ENCODE data around the gene TSEN34. TPM values are rescaled to one million over a fixed set of nuclear protein-coding genes. Genes with fewer than 3 reads are reported as not detected.
"Not testable (repeated sequence)": the region's sequence is repeated elsewhere in the genome, so short reads cannot be mapped to it uniquely, and the experiment has no call there.

The TSEN34 gene
- total RNA-seq, 1 experiment from 2014 or later, result 70.7 TPM

GRCh38 chr19:54221947-54222346, 30.8 kb downstream of the TSEN34 start:
- not testable (repeated sequence) for H3K27me3 ChIP-seq, H3K36me3 ChIP-seq, DNase-seq

GRCh38 chr19:54222474-54223276, 31.6 kb downstream of the TSEN34 start, which contains the start of gene LILRB3:
LILRB3 (minus strand) TSS chr19:54223007; CDS start chr19:54222976, 31 bp downstream.
- not testable (repeated sequence) for H3K4me3 ChIP-seq; H3K27me3 ChIP-seq; H3K9me3 ChIP-seq (replicated peaks); DNase-seq; H3K27ac ChIP-seq; H3K36me3 ChIP-seq; H3K4me1 ChIP-seq

More at GRCh38 chr19:54221947-54222346, 30.8 kb downstream of the TSEN34 start:
- H3K27ac ChIP-seq; H3K4me1 ChIP-seq; H3K4me3 ChIP-seq; H3K9me3 ChIP-seq (replicated peaks): not testable (repeated sequence)

GRCh38 chr19:54223277-54223936, 32.3 kb downstream of the TSEN34 start:
- H3K27me3 ChIP-seq; H3K9me3 ChIP-seq (replicated peaks); H3K4me1 ChIP-seq; H3K36me3 ChIP-seq; H3K27ac ChIP-seq; H3K4me3 ChIP-seq; DNase-seq: not testable (repeated sequence)

- not testable (repeated sequence) for H3K4me1 ChIP-seq, H3K27me3 ChIP-seq, DNase-seq
These were observed 32.8 kb downstream of the TSEN34 start for GRCh38 chr19:54223937-54224281.

GRCh38 chr19:54224619-54225018, 33.5 kb downstream of the TSEN34 start:
- not testable (repeated sequence) for H3K27me3 ChIP-seq; H3K36me3 ChIP-seq; H3K4me3 ChIP-seq; H3K9me3 ChIP-seq (replicated peaks); H3K27ac ChIP-seq; DNase-seq; H3K4me1 ChIP-seq

More at GRCh38 chr19:54223937-54224281, 32.8 kb downstream of the TSEN34 start:
- not testable (repeated sequence) for H3K27ac ChIP-seq; H3K36me3 ChIP-seq; H3K9me3 ChIP-seq (replicated peaks); H3K4me3 ChIP-seq

GRCh38 chr19:54229146-54229545, 38.0 kb downstream of the TSEN34 start:
- Histone ChIP-seq H3K4me1 (no peaks in the 10 kb centered on the region), H3K36me3 (no peaks in the 10 kb centered on the region), H3K9me3 (replicated peaks) (0 out of 2 replicates have a peak, but pooled peaks cover 2% of the 10 kb centered on the region), H3K4me3 (no peak overlapping the region), H3K27me3 (no peaks in the 10 kb centered on the region), H3K27ac (no peak overlapping the region)
- DNase-seq, result no peak

- no peaks in the 10 kb centered on the region for H3K4me1 ChIP-seq
- DNase-seq, result no peak
These were observed 38.9 kb downstream of the TSEN34 start for GRCh38 chr19:54230031-54230430.

GRCh38 chr19:54231077-54231931, 40.2 kb downstream of the TSEN34 start:
- Histone ChIP-seq H3K4me3 (no peak overlapping the region), H3K27ac (no peak overlapping the region), H3K4me1 (no peaks in the 10 kb centered on the region), H3K36me3 (no peaks in the 10 kb centered on the region), H3K27me3 (no peaks in the 10 kb centered on the region), H3K9me3 (replicated peaks) (0 out of 2 replicates have a peak, but pooled peaks cover 2% of the 10 kb centered on the region)
- DNase-seq, result peak; percentile 70 to 84

More at GRCh38 chr19:54230031-54230430, 38.9 kb downstream of the TSEN34 start:
- H3K36me3 ChIP-seq, result no peaks in the 10 kb centered on the region
- no peak overlapping the region for H3K27ac ChIP-seq
- no peak overlapping the region for H3K4me3 ChIP-seq
- no peaks in the 10 kb centered on the region for H3K27me3 ChIP-seq
- 0 out of 2 replicates have a peak, but pooled peaks cover 2% of the 10 kb centered on the region for H3K9me3 ChIP-seq (replicated peaks)

- no peaks in the 10 kb centered on the region for H3K36me3 ChIP-seq
- no peaks in the 10 kb centered on the region for H3K27me3 ChIP-seq
- H3K4me1 ChIP-seq, result no peaks in the 10 kb centered on the region
- H3K27ac ChIP-seq, result no peak overlapping the region
- no peak overlapping the region for H3K4me3 ChIP-seq
- no peak for DNase-seq
- H3K9me3 ChIP-seq (replicated peaks), result no peaks in the 10 kb centered on the region
These were observed 42.8 kb downstream of the TSEN34 start for GRCh38 chr19:54233941-54234340.

- not testable (repeated sequence) for H3K27ac ChIP-seq; H3K36me3 ChIP-seq; DNase-seq; H3K9me3 ChIP-seq (replicated peaks); H3K4me1 ChIP-seq; H3K27me3 ChIP-seq; H3K4me3 ChIP-seq
These were observed 48.6 kb downstream of the TSEN34 start for GRCh38 chr19:54239491-54240371.

GRCh38 chr19:54240372-54241336, 49.5 kb downstream of the TSEN34 start:
- H3K4me1 ChIP-seq; H3K4me3 ChIP-seq; H3K27ac ChIP-seq; H3K9me3 ChIP-seq (replicated peaks); H3K36me3 ChIP-seq; DNase-seq; H3K27me3 ChIP-seq: not testable (repeated sequence)

- H3K27me3 ChIP-seq; DNase-seq; H3K4me1 ChIP-seq; H3K4me3 ChIP-seq; H3K27ac ChIP-seq; H3K36me3 ChIP-seq; H3K9me3 ChIP-seq (replicated peaks): not testable (repeated sequence)
These were observed 51.1 kb downstream of the TSEN34 start for GRCh38 chr19:54242234-54242633.

- H3K9me3 ChIP-seq (replicated peaks); H3K27me3 ChIP-seq; DNase-seq; H3K4me1 ChIP-seq; H3K36me3 ChIP-seq; H3K4me3 ChIP-seq; H3K27ac ChIP-seq: not testable (repeated sequence)
These were observed 51.5 kb downstream of the TSEN34 start, which contains the start of gene LILRA6 for GRCh38 chr19:54242646-54243045. LILRA6 (minus strand) TSS chr19:54242790.
